ENCODE measurements around the gene MMP27. TPM values are rescaled to one million over a fixed set of nuclear protein-coding genes. Genes with fewer than 3 reads are reported as not detected.

Gene MMP27
- total RNA-seq, 1 experiment from 2014 or later: not detected

GRCh38 chr11:102708654-102709053 lies 3.1 kb upstream of the MMP27 start:
- Mint-ChIP-seq H3K36me3 (no peaks in the 10 kb centered on the region), H3K4me3 (no peak overlapping the region), H3K4me1 (no peaks in the 10 kb centered on the region), H3K27me3 (ENCODE audit: low read depth) (no peaks in the 10 kb centered on the region), H3K27ac (no peak overlapping the region), H3K9me3 (no peaks in the 10 kb centered on the region)
- ATAC-seq (no peak), DNase-seq (ENCODE audit: low spot score) (no peak)
- CTCF ChIA-PET: interaction anchor here (0.5 kb wide), 1 partner anchor 263 kb away, joined by 3 read pairs; no protein-coding TSS in a partner anchor
- POLR2A ChIA-PET: no interaction called here
- no peak for TF ChIP-seq USF1 (CRISPR knock-in tag; IDR thresholded peaks at IDR 0.05)
- peak; percentile 96 for TF ChIP-seq HMGA2 (CRISPR knock-in tag; IDR thresholded peaks at IDR 0.05)

GRCh38 chr11:102704841-102705240 lies 728 bp downstream of the MMP27 start:
- TF ChIP-seq E2F1 (CRISPR knock-in tag; IDR thresholded peaks at IDR 0.05) (no peak), CREM (CRISPR knock-in tag; IDR thresholded peaks at IDR 0.05) (no peak), STAT6 (CRISPR knock-in tag; conservative IDR thresholded peaks at IDR 0.05; ENCODE audit: low read depth) (no peak), IRF1 (CRISPR knock-in tag; IDR thresholded peaks at IDR 0.05) (no peak), ZNF232 (CRISPR knock-in tag; IDR thresholded peaks at IDR 0.05) (no peak), E2F5 (CRISPR knock-in tag; IDR thresholded peaks at IDR 0.05) (no peak), FOXP4 (CRISPR knock-in tag; IDR thresholded peaks at IDR 0.05) (no peak), ZNF219 (CRISPR knock-in tag; IDR thresholded peaks at IDR 0.05; ENCODE audit: borderline replicate concordance) (no peak), GTF2I (CRISPR knock-in tag; conservative IDR thresholded peaks at IDR 0.05) (no peak)
- POLR2A ChIA-PET: no interaction called here
- Mint-ChIP-seq H3K27me3 (ENCODE audit: low read depth) (no peaks in the 10 kb centered on the region), H3K9me3 (no peaks in the 10 kb centered on the region), H3K4me1 (no peaks in the 10 kb centered on the region), H3K36me3 (no peaks in the 10 kb centered on the region), H3K27ac (no peak overlapping the region), H3K4me3 (no peak overlapping the region)
- ATAC-seq (no peak), DNase-seq (ENCODE audit: low spot score) (no peak)
- CTCF ChIA-PET: no interaction called here

- ChIA-PET CTCF (no interaction called here), POLR2A (no interaction called here)
- H3K36me3 Mint-ChIP-seq: no peaks in the 10 kb centered on the region
- TF ChIP-seq IRF1 (CRISPR knock-in tag; IDR thresholded peaks at IDR 0.05): no peak
- TF ChIP-seq ZNF416 (CRISPR knock-in tag; IDR thresholded peaks at IDR 0.05): no peak
- TF ChIP-seq FOXP4 (CRISPR knock-in tag; IDR thresholded peaks at IDR 0.05): no peak
- TF ChIP-seq SP1 (CRISPR knock-in tag; conservative IDR thresholded peaks at IDR 0.05): no peak
- TF ChIP-seq IRF2 (CRISPR knock-in tag; IDR thresholded peaks at IDR 0.05; ENCODE audit: borderline replicate concordance, low read depth): no peak
- no peak for DNase-seq (ENCODE audit: low spot score)
- no peak overlapping the region for H3K4me3 Mint-ChIP-seq
- no peaks in the 10 kb centered on the region for H3K27me3 Mint-ChIP-seq (ENCODE audit: low read depth)
- no peak for ATAC-seq
- H3K9me3 Mint-ChIP-seq: no peaks in the 10 kb centered on the region
- H3K4me1 Mint-ChIP-seq: no peaks in the 10 kb centered on the region
- no peak overlapping the region for H3K27ac Mint-ChIP-seq
Measured at GRCh38 chr11:102703826-102704493, 1.6 kb downstream of the MMP27 start.
